ENCODE data around the gene WEE2.

WEE2 gene

DNA sequence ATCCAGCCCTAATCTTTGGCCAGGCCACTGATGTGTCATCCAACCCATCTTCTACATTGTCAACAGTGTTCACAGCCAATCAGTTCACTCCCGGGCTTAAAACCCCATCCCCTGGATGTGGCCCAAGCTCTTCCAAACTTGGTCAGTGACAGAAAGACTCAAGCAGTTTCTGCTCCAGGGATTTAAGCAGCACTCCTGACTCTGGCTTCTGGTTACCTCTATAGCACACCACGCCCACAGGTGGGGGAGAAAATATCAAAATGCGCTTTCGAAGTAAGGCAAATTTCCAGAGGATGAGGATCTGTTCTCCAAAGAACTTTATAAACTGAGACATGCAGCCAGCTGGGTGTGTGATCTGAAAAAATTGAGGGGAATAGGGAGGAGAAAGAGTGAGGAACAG lies 42.1 kb upstream of the WEE2 start:
- DNase-seq (ENCODE audit: low read depth in 2 of 2), result no peak
- no peak overlapping the region for H3K4me3 ChIP-seq (replicated peaks in 1 of 2; ENCODE audit: low read depth in 2 of 2, low read length in 2 of 2)
- TF ChIP-seq, protein P1, sequence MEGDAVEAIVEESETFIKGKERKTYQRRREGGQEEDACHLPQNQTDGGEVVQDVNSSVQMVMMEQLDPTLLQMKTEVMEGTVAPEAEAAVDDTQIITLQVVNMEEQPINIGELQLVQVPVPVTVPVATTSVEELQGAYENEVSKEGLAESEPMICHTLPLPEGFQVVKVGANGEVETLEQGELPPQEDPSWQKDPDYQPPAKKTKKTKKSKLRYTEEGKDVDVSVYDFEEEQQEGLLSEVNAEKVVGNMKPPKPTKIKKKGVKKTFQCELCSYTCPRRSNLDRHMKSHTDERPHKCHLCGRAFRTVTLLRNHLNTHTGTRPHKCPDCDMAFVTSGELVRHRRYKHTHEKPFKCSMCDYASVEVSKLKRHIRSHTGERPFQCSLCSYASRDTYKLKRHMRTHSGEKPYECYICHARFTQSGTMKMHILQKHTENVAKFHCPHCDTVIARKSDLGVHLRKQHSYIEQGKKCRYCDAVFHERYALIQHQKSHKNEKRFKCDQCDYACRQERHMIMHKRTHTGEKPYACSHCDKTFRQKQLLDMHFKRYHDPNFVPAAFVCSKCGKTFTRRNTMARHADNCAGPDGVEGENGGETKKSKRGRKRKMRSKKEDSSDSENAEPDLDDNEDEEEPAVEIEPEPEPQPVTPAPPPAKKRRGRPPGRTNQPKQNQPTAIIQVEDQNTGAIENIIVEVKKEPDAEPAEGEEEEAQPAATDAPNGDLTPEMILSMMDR (IDR thresholded peaks at IDR 0.05; ENCODE audit: low read depth, low read length), result no peak

DNA sequence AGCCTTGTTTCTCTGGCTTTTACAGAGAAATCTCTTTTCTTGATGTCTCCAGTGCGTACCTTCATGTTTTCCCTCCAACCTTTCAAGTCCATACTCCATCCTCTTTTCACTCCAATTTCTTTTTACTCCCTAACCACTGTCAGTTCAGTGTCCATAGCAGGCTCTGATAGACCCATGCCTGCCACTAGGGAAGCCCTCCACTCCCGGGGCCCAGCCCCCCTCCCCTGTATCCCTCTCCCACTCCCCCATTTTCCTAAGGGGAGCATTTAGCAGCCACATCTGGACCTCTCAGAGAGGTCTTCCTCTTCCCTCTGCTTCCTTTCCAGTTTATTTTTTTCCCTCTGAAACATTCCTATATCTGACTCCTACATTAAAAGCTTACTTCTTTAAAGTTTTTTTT lies 39.3 kb upstream of the WEE2 start:
- no peak for DNase-seq (ENCODE audit: low read depth in 2 of 2)
- TF ChIP-seq, protein P1 (IDR thresholded peaks at IDR 0.05; ENCODE audit: low read depth, low read length), result no peak
- no peak overlapping the region for H3K4me3 ChIP-seq (replicated peaks in 1 of 2; ENCODE audit: low read depth in 2 of 2, low read length in 2 of 2)

DNA sequence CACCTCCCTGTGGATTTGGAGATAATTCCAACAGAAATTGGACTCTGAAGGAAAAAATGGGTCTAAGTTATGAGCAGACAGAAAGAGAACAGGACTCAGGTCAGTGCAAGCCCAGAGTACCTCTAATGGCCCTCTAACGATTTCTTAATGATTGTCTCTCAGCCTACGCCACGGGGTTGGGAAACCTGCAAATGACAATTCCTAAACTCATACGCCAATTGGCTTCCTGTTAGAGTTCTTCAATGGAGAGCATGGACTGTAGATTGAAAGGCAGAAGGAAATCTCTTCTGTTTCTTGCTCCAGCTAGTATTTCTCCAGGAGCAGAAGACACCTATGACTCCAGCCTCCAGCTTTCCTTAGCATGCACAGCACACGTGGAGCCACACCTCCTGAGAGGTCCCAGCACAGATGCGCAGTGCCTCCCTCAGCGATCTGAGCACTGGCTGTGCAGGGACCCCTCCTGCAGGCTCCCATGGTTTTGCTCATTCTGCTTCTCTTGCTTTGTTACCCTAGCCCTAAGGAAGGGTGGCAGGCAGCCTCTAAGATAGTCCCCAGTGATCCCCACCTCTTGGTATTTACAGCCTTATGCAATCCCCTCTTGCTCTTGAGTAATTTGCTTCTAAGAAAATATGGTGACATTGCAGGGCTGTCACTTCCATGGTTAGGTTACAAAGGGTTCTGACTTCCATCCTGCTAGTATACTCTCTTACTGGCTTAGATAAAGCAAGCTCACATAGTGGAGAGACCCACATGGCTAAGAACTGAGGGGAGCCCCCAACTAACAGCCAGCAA lies 36.3 kb upstream of the WEE2 start:
- peak in 1 of 2 donors; percentile 35 for DNase-seq (ENCODE audit: low read depth in 2 of 2)

DNA sequence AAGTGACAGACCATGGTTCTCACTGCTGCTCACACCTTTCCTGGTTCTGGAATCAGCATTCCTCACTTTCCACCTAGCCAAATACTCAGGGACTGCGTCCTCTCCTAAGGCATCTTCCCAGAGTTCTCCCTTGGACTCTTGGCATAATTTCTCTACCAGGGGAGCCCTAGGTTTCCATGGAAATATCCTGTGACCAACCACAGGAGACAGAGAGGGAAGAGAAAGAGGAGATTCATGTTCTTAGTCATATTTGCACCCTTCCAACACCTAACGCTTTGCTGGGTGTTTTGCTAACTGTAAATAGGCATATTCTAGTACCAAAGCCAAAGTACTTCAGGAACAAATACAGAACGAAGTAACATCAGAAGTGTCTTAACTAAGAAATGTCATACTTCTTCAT lies 34.8 kb upstream of the WEE2 start:
- no peak for DNase-seq (ENCODE audit: low read depth in 2 of 2)
- TF ChIP-seq, protein P1 (IDR thresholded peaks at IDR 0.05; ENCODE audit: low read depth, low read length), result no peak
- no peak overlapping the region for H3K4me3 ChIP-seq (replicated peaks in 1 of 2; ENCODE audit: low read depth in 2 of 2, low read length in 2 of 2)

More for the DNA sequence above, 36.3 kb upstream of the WEE2 start:
- H3K4me3 ChIP-seq (replicated peaks in 1 of 2; ENCODE audit: low read depth in 2 of 2, low read length in 2 of 2), result no peak overlapping the region
- TF ChIP-seq, protein P1 (IDR thresholded peaks at IDR 0.05; ENCODE audit: low read depth, low read length), result no peak

DNA sequence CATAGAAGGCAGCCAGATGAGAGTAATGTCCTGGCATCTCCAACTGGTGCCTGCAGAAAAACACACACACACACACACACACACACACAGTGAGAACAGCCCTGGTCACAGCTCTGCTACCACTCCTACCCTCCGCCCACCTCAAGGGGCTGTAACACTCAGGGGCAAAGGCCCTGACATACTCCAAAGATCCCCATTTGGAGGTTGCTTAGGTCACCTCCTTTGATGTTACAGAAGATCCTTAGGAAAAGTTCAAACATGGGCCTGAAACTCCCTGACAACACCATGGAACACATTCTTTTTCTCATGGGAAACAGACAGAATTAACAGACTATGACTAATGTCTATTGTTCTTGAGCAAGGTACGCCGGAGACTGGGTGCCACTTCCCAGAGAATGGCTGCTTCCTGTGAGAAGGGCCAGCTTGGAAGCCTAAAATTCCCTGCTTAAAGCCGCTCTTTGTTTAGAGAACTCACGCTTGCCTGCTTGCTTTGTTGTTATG lies 33.9 kb upstream of the WEE2 start:
- H3K4me3 ChIP-seq (replicated peaks in 1 of 2; ENCODE audit: low read depth in 2 of 2, low read length in 2 of 2), result no peak overlapping the region
- peak; percentile 57 to 91 for DNase-seq (ENCODE audit: low read depth in 2 of 2)
- TF ChIP-seq, protein P1 (IDR thresholded peaks at IDR 0.05; ENCODE audit: low read depth, low read length), result no peak

DNA sequence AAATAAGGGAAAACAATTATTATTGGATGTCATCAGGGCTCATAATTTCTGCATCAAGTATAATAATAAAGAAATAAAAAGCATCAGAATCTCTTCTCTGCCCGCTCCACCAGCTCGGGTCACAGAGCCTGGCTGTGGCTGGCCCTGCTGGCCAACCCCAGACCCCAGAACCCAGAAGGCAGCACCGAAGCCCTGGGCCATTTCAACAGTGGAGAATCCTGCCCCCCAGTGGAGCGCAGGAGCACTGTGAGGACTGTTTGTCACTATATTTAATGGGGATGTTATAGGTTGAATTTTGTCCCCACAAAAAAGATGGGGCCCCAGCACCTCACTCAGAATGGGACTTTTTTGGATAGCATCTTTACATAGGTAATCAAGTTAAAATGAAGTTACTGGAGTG lies 33.5 kb upstream of the WEE2 start:
- TF ChIP-seq, protein P1 (IDR thresholded peaks at IDR 0.05; ENCODE audit: low read depth, low read length), result peak; percentile 41
- DNase-seq (ENCODE audit: low read depth in 2 of 2), result no peak
- H3K4me3 ChIP-seq (replicated peaks in 1 of 2; ENCODE audit: low read depth in 2 of 2, low read length in 2 of 2), result no peak overlapping the region

Measured in cardiac fibroblast (primary cell).